HS-5 (cell line): ENCODE data around the gene KYNU.
"Not testable (repeated sequence)": the region's sequence is repeated elsewhere in the genome, so short reads cannot be mapped to it uniquely, and the experiment has no call there.

ENCODE experiments used
- DNase-seq: peaks from one replicate; pipeline ENCODE4 v3.0.0-alpha.2; 2012; ENCODE audit warnings: low read depth

Gene KYNU

DNA sequence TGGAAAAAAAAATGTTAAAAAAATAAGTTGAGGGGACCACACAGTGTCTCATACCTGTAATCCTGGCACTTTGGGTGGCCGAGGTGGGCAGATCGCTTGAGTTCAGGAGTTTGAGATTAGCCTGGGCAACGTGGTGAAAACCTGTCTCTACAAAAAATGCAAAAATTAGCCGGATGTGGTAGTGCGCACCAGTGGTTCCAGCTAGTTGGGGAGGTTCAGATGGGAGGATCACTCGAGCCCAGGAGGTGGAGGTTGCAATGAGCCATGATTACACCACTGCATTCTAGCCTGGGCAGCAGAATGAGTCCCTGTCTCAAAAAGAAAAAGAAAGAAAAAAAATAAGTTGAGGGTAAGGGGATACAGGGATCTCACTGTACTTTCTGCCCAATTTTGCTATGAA, 6.1 kb upstream of the KYNU start:
- DNase-seq, result no peak

DNA sequence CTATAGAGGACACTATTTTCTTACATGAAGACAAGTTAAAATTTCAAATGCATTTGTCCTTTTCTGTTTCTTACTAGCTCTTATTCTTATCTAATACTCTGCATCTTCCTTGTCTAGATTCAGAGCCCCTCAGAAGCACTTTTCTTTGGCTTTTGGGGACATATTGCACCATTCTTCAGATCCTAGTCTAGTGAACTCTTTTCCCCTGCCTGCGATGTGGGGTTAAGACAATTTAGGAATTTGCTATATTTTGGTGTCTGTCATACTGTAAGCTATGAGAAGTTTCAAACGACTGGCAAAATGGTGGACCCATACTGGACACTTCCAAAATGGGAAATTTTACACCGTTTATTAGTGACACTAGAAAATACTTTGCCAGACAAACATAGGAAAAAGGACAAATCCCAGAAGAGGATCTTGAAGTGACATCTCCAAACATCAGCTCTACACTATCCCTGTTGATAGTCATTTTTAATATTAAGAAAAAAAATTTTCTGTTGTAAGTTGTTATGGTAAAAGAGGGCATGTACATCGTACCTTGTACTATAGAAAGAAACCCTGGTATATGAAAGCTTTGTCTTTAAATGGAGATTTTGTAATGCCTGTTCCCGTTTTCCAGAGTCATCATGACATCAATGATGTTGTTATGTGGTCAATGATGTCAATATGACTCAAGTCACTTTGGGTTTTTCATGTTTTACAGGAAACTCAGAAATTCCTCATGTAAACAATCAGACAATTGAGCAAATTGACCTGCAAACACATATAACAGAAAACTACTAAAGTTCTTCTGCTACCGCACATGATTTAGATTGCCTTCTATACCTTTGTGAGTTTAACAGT, 4.4 kb upstream of the KYNU start:
- peak; percentile 83 for DNase-seq

DNA sequence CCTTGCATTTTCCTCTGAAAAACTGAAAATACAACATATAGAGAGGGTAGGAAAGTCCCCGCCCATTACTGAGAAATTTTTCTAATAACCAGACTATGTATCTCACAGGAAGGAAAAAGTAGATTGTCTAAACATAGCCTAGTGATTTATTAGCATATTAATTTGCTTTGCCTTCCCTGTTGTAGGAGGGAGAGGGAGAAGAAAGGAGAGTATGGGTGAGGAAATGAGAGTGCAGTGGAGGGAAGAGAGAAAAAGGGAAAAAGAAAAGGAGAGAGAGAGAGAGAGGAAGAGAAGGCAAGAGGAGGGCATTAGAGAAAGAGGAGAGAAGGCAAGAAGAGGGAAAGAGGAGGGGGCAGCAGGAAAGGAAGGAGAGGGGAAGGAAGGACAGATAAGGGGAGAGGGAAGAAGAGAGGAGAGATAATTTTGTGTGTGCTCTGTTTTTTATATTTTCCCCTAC, 3.6 kb upstream of the KYNU start:
- no peak for DNase-seq

DNA sequence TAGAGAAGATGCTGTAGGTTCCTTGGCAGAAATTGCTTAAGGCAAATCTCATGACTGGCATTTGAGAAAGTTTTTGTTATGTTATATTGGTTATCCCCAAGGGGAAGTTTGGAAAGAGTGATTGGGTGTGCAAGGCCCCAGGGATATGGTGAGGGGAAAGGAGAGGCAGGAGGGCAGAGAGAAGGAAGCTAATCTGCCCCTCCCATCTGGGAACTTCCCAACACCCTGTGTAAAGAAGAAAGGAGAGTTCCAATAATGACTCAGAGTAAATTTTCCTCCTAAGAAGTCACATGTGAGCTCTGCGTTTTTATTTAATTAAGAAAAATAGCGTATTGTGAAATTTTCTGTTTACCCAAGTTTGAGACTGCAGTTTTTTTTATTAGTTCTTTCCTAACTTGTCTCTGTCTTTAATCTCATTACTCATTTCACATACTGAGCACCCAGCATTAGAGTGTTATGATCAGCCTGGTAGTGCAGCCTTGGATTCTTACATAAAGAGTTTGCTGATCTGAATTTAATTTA, 3.1 kb upstream of the KYNU start:
- peak; percentile 84 for DNase-seq

DNA sequence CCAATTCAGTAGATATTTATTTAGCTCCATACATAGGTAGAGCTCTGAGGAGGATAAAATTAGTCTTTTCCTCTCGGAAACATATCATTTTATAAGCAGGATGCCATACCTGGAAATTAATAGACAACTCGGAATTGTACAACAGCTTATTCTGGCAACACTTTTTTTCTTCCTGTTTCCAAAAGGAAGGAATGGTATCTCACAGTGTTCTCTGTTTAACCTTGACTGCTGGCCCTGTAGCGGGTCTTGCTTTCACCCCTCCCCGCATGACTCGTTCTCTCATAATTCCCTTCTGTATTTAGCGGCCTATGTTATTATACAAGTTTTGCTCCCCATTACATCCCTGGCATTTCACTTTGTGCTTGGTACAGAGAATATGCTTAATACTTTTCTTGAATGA, 2.5 kb upstream of the KYNU start:
- no peak for DNase-seq

DNA sequence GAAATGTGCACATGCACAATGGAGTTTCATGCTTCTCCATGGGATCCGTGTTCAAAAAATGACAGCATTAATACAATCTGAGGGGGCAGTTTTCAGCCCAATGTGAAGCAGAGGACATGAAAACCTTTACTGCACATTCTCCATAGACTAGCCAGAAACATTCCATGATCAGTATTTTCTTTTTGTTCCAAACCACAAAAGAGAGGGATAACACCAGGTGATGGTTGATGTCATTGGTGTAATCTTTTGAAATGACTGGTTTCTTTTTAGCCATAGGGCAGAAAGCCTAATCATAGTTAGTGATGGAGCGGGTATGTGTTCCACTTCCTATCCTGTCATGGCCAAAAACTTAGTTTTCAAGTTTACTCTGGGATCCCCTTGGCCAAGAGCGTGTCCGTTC, 1.8 kb upstream of the KYNU start:
- no peak for DNase-seq

DNA sequence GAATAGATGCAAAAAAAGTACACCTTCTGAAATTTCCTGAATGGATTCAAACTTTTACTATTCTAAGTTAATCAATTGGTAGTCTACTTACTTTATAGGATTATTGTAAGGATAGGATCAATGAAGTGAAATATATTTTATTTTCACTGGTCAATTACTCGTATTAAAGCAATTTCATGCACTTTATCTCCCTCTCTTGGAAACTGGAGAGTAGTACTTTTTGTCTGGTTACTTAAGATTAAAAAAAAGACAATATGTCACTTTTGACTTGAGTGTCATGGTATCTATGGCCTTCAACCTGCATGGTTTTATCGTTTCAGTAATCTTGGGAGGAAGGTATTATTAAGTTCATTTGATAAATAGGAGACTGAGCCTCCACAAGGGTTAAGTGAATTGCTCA, 1.0 kb upstream of the KYNU start:
- DNase-seq, result no peak

DNA sequence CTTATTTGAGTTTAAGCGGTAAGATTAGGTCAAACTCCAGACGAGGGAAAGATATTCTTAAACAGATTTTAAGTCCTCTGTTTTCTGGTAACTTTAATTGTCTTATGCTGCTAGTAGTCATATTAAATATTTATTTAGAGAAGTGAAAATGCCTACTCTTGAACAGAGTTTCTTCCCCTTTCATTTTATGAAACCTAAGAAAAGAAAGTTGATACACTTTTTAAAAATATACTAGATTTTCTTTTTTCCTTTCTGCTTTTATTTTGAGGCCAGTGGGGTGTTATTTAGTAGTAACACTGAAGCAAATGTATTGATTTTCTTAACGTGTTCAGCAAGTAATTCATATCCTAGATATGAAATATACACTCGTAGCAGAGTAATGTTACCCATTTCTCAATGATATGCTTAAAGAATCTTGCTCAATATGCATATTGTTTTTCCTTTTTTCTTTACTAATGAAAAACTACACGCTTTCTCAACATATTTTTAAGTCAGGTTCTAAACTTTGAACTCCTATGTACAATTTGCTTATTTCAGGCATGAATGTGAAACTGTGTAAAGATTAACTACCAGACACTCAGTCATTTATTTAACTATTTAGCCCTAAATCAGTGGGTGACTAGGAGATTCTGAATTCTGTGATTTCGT, 691 bp downstream of the KYNU start:
- no peak for DNase-seq

DNA sequence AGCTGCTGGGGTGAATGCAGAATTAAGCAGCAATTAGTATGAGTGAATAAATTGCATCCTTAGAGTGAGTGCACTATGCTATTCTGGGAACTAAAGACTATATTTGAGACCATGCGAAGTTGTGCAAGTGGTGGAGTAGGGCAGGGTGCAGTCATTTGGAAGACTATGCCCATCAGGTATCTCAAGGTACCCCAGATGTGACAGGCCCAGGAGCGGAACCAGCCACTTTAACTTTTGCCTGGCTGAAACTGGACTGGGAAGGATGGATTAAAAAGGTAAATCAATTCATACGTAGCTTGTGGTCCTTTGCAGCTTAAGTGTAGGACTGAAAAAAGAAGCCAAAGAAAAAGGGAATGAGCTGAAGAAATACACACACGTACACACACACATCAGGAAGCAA, 1.7 kb downstream of the KYNU start:
- no peak for DNase-seq

DNA sequence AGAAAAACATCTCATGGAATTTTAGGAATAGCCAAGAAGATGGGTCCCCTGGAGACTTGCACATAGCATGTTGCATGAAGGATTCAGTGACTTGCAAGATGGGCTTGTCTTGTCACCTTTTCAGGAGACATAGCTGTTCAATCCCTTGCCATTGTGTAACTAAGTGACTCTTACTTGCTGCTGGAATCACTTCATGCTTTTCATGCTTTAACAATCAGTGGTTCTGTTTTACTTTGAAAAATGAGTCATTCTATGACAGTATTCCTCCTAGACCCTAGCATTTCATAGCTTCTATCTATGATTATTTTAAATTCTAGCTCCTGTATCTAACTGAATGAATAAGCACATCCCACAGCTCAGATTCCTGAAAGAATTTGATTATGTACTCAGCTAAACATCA, 2.8 kb downstream of the KYNU start:
- peak; percentile 56 for DNase-seq

DNA sequence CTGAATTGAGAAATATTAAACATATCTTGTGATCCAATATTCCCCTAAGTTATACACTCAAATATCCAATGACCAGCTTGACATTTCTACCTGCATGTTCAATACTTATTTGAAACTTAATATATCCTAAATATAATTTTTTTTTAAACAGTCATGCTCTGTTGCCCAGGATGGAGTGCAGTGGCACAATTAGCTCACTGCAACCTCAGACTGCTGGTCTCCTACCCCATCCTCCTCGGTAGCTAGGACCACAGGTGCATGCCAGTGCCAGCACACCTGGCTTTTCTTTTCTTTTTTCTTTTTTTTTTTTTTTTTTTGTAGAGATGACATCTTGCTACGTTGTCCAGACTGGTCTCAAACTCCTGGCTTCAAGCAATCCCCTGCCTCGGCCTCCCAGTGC, 4.2 kb downstream of the KYNU start:
- DNase-seq, result no peak

DNA sequence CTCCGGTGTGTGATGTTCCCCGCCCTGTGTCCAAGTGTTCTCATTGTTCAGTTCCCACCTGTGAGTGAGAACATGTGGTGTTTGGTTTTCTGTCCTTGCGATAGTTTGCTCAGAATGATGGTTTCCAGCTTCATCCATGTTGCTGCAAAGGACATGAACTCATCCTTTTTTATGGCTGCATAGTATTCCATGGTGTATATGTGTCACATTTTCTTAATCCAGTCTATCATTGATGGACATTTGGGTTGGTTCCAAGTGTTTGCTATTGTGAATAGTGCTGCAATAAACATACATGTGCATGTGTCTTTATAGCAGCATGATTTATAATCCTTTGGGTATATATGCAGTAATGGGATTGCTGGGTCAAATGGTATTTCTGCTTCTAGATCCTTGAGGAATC, 5.0 kb downstream of the KYNU start:
- DNase-seq, result not testable (repeated sequence)

DNA sequence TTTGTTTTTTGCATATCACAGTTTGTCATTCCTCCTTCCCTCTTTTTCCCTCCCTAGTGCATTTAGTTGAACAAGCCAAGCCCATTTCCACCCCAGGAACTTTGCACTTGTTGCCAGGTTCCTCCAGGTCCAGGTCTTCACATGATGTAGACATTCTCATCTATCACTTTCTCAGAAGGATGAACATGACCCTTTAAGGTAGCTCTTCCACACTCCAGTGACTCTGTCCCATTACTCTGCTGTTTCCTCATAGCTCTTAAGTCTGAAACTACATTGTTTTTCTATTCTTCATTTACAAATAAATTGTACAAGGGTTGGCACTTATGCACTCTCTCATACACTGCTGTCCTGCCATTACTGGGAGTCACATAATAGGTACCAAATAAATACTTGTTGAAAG, 6.1 kb downstream of the KYNU start:
- no peak for DNase-seq

DNA sequence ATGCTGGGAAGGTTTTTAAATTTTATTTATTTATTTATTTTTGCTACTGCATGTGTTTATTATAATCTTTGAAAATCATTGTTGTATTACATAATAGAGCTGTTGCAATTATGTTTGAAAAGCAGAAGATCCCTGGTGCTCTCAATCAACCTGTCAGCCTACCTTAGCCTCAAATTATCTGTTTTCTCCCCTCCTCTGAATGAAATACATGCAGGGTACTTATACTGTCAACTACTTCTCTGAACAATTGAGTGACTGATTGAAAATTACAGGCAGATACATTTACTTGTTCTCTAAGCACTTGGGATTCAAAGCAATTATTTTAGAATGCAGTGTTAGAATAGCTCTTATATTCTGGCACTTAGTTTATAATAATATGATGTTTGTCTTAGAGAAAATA, 8.1 kb downstream of the KYNU start:
- DNase-seq, result no peak

DNA sequence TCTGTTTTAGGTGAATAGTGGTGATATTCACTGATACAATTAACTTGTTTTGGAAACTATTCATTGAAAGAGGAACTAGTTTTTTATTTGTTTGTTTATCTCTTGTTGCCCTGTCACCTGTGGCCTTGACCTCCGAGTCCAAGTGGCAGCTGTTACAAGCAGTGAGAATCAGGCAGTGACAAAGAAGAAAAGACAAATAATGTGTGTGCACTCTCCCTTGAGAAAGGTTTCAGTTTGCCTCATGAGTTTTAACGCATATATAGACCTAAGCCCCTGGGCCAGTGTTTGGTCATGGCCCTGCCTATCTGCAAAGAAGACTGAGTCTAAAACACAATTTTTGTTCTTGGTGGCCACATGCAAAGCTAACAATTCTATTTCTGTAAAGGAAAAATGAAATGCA, 15.3 kb downstream of the KYNU start:
- DNase-seq, result no peak

DNA sequence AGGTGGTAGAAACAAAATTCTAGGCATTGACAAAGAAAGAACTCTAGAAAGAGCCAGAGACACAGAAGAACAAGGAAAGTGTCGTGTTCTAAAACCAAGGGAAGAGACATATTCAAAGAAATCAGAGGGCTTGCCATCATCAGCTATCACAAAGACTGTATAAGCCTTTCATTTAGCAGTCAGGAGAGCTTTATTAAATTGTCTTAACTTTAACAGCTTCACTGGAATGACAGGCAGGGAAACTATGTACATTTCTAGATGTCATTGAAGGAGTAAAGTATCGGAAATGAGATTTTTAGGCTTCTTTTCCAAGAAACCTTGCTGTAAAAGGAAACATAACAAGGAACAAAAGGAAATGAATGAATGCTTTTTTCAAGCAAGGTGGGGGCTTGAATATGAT, 15.8 kb downstream of the KYNU start:
- DNase-seq, result no peak

DNA sequence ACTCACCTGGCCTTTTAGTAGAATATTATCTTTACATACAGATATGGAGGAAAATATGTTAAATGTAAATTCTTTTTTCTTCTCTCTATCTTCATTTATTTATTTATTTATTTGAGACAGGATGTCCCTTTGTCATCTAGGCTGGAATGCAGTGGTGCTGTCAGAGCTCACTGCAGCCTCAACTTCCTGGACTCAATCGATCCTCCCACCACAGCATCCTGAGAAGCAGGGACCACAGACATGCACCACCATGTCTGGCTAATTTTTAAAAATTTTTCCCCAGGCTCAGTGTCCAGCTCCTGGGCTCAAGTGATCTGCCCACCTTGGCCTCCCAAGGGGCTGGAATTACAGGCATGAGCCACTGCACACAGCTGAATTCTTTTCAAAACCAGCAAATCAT, 20.3 kb downstream of the KYNU start:
- DNase-seq, result no peak

DNA sequence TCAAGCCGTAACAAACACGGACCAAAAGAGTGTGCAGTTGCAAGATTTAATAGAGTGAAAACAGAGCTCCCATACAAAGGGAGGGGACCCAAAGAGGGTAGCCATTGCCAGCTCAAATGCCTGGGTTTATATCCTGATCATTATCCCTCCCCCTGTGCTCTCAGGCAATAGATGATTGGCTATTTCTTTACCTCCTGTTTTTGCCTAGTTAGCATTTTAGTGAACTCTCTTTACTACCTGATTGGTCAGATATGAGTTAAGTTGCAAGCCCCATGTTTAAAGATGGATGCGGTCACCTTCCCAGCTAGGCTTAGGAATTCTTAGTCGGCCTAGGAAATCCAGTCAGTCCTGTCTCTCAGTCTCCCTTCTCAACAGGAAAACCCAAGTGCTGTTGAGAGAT, 22.9 kb downstream of the KYNU start:
- DNase-seq, result not testable (repeated sequence)

DNA sequence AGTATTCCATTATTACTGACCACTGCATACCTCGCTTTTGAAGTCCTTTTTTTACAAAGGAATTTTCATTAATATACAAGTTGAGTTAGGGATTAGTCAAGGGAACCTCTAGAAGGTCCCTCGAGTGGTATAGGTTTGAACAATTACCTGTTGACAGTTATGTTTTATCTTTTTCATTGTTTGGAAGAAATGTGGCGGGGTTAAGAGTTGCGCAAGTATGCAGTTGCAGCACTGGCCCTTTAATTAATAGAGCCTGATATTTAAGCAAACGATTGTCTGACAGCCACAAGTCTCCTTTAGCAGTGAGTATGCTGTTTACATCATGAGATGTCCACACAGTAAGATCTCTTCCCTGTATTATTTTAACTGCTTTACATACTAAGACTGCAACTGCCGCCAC, 24.3 kb downstream of the KYNU start:
- DNase-seq, result no peak

DNA sequence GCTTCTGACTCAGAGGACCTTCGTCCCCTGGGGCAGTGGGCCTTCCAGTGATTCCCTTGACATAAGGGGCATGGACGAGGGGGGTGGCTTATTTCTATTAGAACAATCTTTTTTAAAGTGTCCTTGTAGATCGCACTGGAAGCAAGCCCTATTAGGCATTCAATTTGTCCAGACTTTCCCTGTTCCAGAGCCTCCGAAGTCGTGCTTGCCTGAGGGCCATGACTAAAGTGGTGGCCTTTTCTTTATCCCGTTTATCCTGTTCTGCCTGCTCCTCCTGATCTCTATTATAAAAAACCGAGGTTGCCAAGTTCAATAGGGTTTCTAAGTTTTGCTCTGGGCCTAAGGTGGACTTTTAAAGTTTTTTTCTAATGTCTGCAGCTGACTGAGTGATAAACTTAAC, 26.3 kb downstream of the KYNU start:
- DNase-seq, result not testable (repeated sequence)

DNA sequence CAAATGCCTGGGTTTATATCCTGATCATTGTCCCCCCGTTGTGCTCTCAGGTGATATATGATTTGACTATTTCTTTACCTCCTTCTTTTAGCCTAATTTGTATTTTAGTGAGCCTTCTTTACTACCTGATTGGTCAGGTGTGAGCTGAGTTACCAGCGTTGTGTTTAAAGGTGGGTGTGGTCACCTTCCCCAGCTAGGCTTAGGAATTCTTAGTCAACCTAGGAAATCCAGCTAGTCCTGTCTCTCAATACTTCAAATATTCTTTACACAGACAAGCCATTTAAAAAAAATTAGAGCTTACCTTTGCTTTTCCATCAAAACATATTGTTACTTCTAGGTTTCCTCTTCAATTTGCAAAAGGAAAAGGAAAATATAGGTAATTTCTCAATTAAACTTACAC, 30.2 kb downstream of the KYNU start:
- no peak for DNase-seq

DNA sequence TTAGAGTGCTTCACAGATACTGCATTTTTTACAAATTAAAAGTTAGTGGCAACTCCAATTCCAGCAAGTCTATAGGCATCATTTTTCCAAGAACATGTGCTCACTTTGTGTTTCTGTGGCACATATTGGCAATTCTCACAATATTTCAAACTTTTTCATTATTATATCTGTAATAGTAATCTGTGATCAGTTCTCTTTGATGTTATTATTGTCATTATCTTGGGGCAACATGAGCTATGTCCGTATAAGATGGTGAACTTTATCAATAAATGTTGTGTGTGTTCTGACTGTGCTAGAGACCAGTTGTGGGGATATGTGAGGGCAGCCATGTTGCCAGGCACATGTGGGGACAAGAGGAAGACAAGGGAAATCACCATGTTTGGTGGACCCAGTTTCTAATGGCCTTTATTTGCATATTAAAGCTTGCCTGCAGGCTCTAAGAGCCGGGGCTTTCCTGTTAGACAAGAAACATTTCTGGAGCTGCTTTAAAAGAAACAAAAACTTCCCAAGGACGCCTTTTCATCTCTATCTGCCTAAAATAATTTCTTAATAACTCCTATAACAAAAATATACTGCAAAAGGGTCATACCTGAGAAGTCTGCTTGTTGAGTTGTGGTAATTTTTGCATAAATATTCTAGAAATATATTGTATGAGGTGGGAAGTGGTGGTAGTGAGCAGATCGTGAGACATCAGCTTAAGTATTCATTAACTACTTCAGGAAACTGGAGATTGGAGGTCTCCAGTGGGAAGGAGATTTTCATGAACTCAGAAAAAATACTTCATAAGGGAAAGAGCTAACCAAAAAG, 37.2 kb downstream of the KYNU start:
- no peak for DNase-seq

DNA sequence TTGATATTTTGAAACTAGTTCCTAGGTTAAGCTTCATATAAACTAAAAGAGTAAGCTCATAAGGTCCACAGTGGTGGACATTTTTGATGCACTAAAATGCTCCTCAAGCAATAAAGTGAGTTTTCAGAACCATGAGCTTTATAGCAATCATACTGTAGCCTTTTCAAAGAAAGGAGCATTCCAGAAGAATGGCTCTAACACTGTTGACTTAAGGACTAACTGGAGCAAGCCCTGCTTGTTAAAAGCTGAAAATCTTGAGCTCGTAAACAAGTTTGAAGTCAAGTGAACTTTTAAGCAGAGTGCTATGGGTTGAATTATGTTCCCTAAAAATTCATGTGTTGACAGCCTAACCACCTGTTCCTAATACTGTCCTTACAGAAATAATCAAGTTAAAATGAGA, 38.0 kb downstream of the KYNU start:
- DNase-seq, result no peak
